Osteocyte (in vitro differentiated cells): Measurements from ENCODE around the gene ACP7. TPM values are rescaled to one million over a fixed set of nuclear protein-coding genes. Genes with fewer than 3 reads are reported as not detected.

Experiments used
- DNase-seq: peaks from one replicate; pipeline ENCODE4 v3.0.0; 2021; ENCODE audit warnings: mixed read lengths; ENCODE audit not compliant: unreplicated experiment; ENCODE audit errors: extremely low spot score
- H3K27ac Mint-ChIP-seq: one replicate; pipeline ENCODE4 v1.8.0; 2021; ENCODE audit warnings: mild to moderate bottlenecking, mixed read lengths; ENCODE audit not compliant: unreplicated experiment
- H3K27me3 Mint-ChIP-seq: one replicate; pipeline ENCODE4 v1.8.0; 2021; ENCODE audit warnings: mixed read lengths; ENCODE audit not compliant: unreplicated experiment
- H3K36me3 Mint-ChIP-seq: one replicate; pipeline ENCODE4 v1.8.0; 2021; ENCODE audit warnings: mixed read lengths; ENCODE audit not compliant: unreplicated experiment
- H3K4me1 Mint-ChIP-seq: one replicate; pipeline ENCODE4 v1.8.0; 2021; ENCODE audit warnings: mixed read lengths; ENCODE audit not compliant: unreplicated experiment
- H3K4me3 Mint-ChIP-seq: one replicate; pipeline ENCODE4 v1.8.0; 2021; ENCODE audit warnings: mild to moderate bottlenecking, moderate library complexity, mixed read lengths; ENCODE audit not compliant: unreplicated experiment
- H3K9me3 Mint-ChIP-seq: one replicate; pipeline ENCODE4 v1.8.0; 2021; ENCODE audit warnings: mixed read lengths; ENCODE audit not compliant: unreplicated experiment
- total RNA-seq: library from RNA; stranded (reverse); gene quantifications from 2 replicates; pipeline ENCODE4 v1.2.1, GENCODE V29; 2021
- TF ChIP-seq, protein P1 (sequence below): fragments of 200-600 bp; sonication (generic); IDR thresholded peaks from 2 replicates; pipeline ENCODE4 v1.5.0; 2021; ENCODE audit warnings: antibody characterized with exemption, mild to moderate bottlenecking, moderate library complexity

ACP7 gene
- total RNA-seq, 1 donor from 2014 or later = not detected

DNA sequence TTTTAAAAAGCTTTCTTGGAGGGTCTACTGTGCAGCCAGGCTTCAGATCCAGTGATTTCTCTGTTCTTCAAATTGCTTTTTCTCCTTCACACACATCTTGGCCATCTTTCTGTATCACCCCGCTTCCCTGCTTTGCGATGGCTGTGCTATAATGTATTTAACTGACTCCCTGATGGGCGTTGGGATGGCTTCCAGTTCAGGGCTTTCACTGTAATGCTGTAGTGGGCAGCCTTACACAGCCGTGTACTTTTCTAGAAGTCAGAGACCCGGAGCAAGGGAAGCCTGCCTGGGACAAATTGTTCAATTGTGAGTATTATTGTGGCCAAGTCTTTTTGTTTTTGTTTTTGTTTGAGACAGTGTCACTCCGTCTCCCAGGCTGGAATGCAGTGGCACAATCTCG, 22.0 kb downstream of the ACP7 start:
- TF ChIP-seq, protein P1, sequence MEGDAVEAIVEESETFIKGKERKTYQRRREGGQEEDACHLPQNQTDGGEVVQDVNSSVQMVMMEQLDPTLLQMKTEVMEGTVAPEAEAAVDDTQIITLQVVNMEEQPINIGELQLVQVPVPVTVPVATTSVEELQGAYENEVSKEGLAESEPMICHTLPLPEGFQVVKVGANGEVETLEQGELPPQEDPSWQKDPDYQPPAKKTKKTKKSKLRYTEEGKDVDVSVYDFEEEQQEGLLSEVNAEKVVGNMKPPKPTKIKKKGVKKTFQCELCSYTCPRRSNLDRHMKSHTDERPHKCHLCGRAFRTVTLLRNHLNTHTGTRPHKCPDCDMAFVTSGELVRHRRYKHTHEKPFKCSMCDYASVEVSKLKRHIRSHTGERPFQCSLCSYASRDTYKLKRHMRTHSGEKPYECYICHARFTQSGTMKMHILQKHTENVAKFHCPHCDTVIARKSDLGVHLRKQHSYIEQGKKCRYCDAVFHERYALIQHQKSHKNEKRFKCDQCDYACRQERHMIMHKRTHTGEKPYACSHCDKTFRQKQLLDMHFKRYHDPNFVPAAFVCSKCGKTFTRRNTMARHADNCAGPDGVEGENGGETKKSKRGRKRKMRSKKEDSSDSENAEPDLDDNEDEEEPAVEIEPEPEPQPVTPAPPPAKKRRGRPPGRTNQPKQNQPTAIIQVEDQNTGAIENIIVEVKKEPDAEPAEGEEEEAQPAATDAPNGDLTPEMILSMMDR = no peak
- Mint-ChIP-seq H3K36me3 (no peaks in the 10 kb centered on the region), H3K9me3 (no peaks in the 10 kb centered on the region), H3K27me3 (peaks cover 32% of the 10 kb centered on the region), H3K4me3 (no peak overlapping the region), H3K4me1 (no peaks in the 10 kb centered on the region), H3K27ac (no peak overlapping the region)
- no peak for DNase-seq

DNA sequence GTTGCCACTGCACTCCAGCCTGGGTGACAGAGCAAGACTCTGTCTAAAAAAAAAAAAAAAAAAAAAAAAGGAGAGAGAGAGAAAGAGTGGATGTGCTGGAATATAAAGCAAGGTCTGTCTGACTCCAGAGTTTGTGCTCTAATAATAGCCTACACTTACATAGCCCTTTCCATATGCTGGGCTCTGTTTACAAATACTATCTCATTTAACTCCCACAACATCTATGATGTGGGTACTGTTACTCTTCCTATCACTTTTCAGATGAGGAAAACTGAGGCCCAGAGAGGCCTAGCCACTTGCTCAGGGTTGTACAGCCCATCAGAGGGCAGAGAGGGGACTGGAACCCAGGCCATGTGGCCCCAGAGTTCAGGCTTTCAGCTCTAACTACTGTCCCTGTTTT, 25.5 kb downstream of the ACP7 start:
- Mint-ChIP-seq H3K27ac (no peak overlapping the region), H3K4me3 (no peak overlapping the region), H3K27me3 (peaks cover 30% of the 10 kb centered on the region), H3K4me1 (peaks cover 3% of the 10 kb centered on the region), H3K36me3 (no peaks in the 10 kb centered on the region), H3K9me3 (no peaks in the 10 kb centered on the region)
- no peak for DNase-seq
- TF ChIP-seq, protein P1 = no peak

- TF ChIP-seq, protein P1 = peak; percentile 73
- Mint-ChIP-seq H3K4me3 (no peak overlapping the region), H3K27ac (no peak overlapping the region), H3K27me3 (peaks cover 28% of the 10 kb centered on the region), H3K4me1 (peaks cover 3% of the 10 kb centered on the region), H3K9me3 (no peaks in the 10 kb centered on the region), H3K36me3 (no peaks in the 10 kb centered on the region)
- no peak for DNase-seq
Measured at GRCh38 chr19:39110263-39110967, 26.2 kb downstream of the ACP7 start.

DNA sequence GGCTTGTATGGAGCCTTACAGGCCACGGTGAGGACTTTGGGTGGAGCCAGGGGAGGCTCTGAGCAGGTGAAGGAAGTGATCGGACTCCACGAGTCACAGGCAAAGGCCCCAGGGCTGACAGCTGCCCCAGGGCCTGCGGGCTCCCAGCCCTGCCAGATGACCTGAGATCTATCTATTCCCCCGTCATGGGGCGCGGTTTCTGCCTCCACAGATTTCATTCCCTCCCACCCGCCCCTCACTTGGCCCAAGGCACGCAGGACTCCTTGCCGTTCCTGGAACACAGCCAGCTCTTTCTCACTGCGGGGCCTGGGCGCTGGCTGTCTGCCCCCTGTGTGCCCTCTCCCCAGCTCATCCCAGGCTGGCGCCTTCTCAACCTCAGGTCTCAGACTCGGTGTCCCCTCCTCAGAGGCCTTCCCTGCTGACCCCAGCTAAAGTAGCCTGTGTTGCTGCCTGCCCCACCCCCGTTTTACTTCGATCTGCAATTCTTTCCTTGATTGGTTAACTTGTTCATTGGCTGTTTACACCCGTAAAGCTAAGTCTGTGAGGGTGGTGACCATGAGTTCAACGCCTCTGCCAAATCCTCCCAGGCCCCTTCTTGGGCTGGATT, 27.5 kb downstream of the ACP7 start:
- H3K4me3 Mint-ChIP-seq = no peak overlapping the region
- DNase-seq = no peak

GRCh38 chr19:39112338-39112890, 28.2 kb downstream of the ACP7 start:
- Mint-ChIP-seq H3K4me1 (peaks cover 3% of the 10 kb centered on the region), H3K4me3 (no peak overlapping the region), H3K27ac (no peak overlapping the region), H3K9me3 (no peaks in the 10 kb centered on the region), H3K27me3 (peaks cover 23% of the 10 kb centered on the region), H3K36me3 (no peaks in the 10 kb centered on the region)
- TF ChIP-seq, protein P1 = no peak
- no peak for DNase-seq

More for the DNA sequence above, 27.5 kb downstream of the ACP7 start:
- H3K9me3 Mint-ChIP-seq = no peaks in the 10 kb centered on the region
- no peak overlapping the region for H3K27ac Mint-ChIP-seq
- H3K4me1 Mint-ChIP-seq = peaks cover 3% of the 10 kb centered on the region
- TF ChIP-seq, protein P1 = no peak
- peaks cover 23% of the 10 kb centered on the region for H3K27me3 Mint-ChIP-seq
- no peaks in the 10 kb centered on the region for H3K36me3 Mint-ChIP-seq
